Stimulated activated CD4-positive, alpha-beta T cell treated with anti-CD3 and anti-CD28 coated beads, Interleukin-2, amount 100 ng/mL, for 24 hours (primary cell): ENCODE measurements around the gene TEX11.
A peak's percentile ranks its signal among the peaks of the same experiment; 100 is the strongest.
"Not testable (repeated sequence)": the region's sequence is repeated elsewhere in the genome, so short reads cannot be mapped to it uniquely, and the experiment has no call there.

Experiments used
- DNase-seq, 2 donors: peaks; one replicate each; pipeline ENCODE4 v3.0.0-alpha.2; 2020

Gene TEX11

DNA sequence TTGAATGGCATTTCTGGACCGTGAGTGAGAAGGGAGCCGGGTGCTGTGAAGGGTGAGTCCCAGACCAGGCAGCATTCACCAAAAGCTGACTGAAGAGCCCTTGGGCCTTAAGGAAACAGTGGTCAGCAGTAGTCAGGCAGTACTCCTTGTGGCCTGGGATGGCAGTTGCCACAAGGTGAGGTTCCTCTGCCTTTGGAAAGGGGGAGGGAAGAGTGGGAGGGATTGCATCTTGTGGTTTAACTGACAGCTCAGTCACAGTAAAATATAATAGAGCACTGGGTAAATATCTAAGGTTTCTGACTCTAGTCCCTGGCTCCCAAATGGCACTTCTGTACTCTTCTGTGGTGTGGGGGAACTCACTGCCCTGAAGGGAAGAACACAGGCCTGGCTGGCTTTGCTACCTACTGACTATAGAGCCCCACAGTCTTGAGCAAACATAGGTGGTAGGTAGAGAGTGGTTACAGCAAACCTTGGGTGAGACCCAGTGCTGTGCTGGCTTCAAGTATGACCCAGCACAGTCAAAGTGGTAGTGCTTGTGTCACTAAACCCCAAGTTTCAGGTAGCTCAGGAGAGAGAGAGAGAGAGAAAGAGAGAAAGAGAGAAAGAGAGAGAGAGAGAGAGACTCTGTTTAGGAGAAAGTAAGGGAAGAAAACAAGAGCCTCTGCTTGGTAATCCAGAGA, 154.2 kb downstream of the TEX11 start:
- no peak for DNase-seq

DNA sequence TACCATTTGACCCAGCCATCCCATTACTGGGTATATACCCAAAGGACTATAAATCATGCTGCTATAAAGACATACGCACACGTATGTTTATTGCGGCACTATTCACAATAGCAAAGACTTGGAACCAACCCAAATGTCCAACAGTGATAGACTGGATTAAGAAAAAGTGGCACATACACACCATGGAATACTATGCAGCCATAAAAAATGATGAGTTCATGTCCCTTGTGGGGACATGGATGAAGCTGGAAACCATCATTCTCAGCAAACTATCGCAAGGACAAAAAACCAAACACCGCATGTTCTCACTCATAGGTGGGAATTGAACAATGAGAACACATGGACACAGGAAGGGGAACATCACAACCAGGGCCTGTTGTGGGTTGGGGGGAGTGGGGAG, 174.7 kb downstream of the TEX11 start:
- DNase-seq = not testable (repeated sequence)

GRCh38 chrX:70727961-70728360, 180.6 kb downstream of the TEX11 start:
- not testable (repeated sequence) for DNase-seq

DNA sequence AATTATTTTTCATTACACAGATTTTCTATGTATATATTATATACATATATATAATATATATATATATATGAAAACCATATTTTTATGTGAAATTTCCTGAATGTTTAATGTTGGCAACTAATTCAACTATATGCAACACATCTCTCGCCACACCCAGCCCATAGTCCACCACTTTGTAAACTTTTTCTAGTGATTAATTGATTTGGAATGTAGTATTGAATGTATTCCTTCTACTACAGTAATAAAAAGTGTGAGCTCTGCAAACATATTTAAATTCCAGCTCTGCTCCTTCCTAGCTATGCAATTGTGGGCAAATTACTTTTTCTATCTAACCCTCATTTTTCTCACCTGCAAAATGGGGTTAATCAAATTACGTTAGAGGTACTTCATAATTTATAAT, 187.8 kb downstream of the TEX11 start:
- no peak for DNase-seq

GRCh38 chrX:70711336-70711735, 197.2 kb downstream of the TEX11 start:
- DNase-seq = not testable (repeated sequence)

DNA sequence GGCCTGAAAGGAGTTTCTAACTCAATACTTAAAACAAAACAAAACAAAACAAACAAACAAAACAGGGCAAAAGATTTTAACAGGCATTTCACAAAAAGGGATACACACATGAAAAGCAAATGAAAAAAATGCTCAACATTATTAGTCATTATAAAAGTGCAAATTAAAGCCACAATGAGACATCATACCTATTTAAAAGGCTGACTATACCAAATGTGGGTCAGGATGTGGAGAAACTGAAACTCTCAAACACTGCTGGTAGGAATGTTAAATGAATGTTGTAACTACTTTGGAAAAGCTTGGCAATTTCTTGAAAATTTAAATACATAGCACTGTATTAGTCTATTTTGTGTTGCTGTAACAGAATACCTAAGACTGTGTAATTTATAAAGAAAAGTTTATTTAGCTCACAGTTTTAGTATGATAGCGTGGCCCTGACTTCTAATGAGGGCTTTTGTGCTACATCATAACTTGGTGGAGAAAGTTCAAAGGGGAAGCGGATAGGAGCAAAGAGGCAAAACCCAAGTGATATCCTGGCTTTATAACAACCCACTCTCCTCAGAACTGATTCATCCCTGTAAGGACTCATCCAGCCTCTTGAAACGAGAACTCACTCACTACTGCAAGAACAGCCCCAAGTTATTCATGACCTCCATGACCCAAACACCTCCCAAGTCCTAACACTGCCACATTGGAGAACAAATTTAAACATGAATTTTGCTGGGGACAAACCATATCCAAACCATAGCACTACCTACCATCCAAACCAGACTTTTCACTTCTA, 214.0 kb downstream of the TEX11 start:
- no peak for DNase-seq

GRCh38 chrX:70679455-70679854, 229.1 kb downstream of the TEX11 start:
- not testable (repeated sequence) for DNase-seq

- no peak for DNase-seq
These were observed 233.2 kb downstream of the TEX11 start for GRCh38 chrX:70675284-70675683.

DNA sequence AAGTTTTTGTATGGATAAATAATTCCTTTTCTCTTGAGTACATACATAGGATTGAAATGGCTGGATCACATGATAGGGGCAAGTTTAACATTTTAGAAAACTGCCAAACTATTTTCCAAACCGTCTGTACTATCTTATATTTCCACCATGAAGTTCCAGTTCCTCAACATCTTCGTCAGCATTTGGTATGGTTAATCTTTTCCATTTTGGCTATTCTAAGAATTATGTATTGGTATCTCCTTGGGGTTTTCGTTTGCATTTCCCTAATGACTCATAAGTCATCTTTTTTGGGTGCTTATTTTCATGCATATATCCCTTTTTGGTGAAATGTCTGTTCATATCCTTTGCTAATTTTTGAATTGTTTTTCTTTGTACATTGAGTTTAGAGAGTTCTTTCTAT, 236.2 kb downstream of the TEX11 start:
- DNase-seq = no peak

- DNase-seq = no peak
These were observed 239.4 kb downstream of the TEX11 start for GRCh38 chrX:70669120-70669519.

- no peak for DNase-seq
These were observed 243.8 kb downstream of the TEX11 start for GRCh38 chrX:70664726-70665125.

DNA sequence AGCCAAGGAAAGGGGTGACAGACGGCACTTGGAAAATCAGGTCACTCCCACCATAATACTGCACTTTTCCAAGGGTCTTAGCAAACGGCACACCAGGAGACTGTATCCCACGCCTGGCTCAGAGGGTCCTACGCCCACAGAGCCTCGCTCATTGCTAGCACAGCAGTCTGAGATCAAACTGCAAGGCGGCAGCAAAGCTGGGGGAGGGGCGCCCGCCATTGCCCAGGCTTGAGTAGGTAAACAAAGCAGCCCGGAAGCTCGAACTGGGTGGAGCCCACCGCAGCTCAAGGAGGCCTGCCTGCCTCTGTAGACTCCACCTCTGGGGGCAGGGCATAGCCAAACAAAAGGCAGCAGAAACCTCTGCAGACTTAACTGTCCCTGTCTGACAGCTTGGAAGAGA, 247.4 kb downstream of the TEX11 start:
- not testable (repeated sequence) for DNase-seq

GRCh38 chrX:70657546-70657945, 251.0 kb downstream of the TEX11 start:
- DNase-seq = not testable (repeated sequence)

- no peak for DNase-seq
These were observed 252.2 kb downstream of the TEX11 start for GRCh38 chrX:70656304-70656703.

DNA sequence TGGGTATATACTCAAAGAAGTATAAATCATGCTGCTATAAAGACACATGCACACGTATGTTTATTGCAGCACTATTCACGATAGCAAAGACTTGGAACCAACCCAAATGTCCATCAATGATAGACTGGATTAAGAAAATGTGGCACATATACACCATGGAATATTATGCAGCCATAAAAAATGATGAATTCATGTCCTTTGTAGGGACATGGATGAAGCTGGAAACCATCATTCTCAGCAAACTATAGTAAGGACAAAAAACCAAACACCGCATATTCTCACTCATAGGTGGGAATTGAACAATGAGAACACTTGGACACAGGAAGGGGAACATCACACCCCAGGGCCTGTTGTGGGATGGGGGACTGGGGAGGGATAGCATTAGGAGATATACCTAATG, 260.6 kb downstream of the TEX11 start:
- DNase-seq = not testable (repeated sequence)

DNA sequence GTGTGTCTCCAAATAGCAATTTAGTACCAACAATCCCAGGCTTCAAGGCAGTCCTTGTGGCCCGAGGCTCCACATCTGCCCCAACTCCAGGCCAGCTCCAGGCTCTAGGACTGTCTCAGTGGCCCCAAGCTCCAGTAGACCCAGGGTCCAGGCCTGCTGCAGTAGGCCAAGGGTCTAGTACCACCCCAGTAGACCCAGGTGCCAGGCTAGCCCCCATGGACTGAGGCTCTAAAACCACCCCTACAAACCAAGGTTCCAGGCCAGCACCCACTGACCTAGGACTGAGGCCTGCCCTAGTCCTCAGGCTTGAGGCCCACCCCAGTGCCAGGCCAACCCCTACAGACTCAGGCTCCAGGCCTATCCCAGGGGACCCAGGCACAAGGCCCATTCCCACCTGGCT, 272.3 kb downstream of the TEX11 start:
- no peak for DNase-seq

GRCh38 chrX:70635669-70636068, 272.8 kb downstream of the TEX11 start:
- no peak for DNase-seq

DNA sequence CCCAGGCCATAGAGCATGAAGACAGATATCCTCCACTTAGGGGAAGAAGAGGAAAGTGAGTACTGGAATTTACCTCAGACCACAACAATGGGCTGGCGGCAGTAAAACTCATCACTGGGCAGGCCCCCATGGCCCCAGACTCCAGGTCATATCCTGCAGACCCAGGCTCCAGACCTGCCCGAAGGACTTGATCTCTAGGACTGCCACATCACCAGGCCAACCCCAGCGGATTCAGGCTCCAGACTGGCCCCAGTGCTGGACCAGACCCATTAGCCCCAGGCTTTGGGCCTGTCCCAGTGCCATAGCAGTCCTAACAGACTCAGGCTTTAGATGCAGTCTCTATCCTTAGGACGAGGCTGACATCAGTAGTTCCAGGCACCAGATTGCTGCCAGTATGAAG, 273.3 kb downstream of the TEX11 start:
- no peak for DNase-seq

DNA sequence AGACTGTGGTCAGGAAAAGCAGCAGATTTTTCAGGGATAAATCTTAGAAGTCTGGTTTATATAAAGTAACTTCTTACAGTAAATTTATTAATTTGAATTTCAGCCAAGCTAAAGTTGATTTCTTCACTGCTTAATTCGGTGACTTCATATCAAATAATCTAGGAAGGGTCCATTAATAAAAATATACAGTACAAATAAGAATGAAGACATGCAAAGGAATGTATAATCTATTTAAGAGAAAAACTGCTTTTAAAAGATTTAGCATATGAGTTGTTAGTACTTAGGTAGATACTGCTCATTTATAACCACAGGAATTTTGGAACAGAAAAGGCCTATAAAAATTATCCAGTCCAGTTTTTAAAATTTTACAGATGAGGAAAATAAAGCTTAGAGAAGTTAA, 286.8 kb downstream of the TEX11 start:
- DNase-seq = no peak

DNA sequence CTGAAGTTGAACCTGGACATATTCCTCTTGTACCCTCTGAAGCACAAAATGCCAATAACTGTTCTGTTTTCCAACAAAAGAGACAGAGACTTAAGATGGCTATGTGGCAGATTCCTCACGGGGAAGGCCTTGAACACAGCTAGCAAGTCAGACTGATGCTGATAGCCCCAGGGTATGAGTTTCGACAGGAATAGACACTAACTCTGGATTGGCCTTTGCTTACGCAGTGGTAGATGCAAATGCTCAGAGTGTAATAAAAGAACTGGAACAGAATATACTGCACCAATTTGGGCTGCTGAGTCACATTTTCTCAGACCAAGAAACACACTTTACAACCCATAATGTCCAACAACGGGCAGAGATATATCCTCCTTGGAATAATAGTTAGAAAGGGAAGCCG, 290.0 kb downstream of the TEX11 start:
- no peak for DNase-seq

DNA sequence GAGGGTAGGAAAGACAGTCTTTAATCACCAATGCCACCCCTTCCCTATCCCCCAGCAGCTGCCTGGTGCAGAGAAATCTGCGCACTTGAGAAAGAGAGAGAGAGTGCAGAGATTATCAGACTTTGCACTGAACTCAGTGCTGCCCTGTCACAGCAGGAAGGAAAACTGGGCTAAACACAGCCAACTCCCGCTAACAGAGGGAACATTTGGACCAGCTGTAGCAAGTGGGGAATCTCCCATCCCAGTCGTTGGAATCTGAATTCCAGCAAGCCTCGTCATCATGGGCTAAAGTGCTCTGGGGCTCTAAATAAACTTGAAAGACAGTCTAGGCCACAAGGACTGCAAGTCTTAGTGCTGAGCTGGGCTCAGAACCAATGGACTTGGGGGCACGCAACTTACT, 295.2 kb downstream of the TEX11 start:
- no peak for DNase-seq

GRCh38 chrX:70605352-70605751, 303.2 kb downstream of the TEX11 start:
- no peak for DNase-seq

DNA sequence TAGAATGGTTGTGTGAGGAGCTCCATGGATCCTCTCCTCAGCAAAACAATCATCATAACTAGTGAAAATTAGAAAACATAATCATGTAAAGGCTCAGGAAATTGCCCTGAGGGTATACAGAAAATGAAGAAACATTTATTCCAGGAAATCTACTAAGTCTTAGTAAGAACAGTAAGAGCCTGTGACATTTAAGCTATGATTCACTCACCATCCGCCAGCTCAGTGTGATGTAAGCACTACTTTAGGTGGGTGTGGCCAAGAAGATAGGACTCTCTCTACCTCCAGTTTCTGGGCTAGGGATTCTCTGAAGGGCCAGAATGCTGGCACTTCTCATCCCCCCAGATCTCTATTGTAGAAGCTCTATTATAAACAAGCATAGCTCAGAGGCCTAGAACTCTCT, 316.4 kb downstream of the TEX11 start:
- peak; percentile 12 to 16 for DNase-seq

- not testable (repeated sequence) for DNase-seq
These were observed 321.4 kb downstream of the TEX11 start for GRCh38 chrX:70587158-70587557.

- DNase-seq = no peak
These were observed 331.1 kb downstream of the TEX11 start for GRCh38 chrX:70577442-70577841.
